ENCODE results near the gene CENPX.

CENPX gene

GRCh38 chr17:81995463-81996231, 27.0 kb downstream of the CENPX start:
- no peak overlapping the region for H3K4me3 ChIP-seq (ENCODE audit: low read depth, low read length)
- no peak for DNase-seq (ENCODE audit: low read depth)
- no peak for TF ChIP-seq CTCF (IDR thresholded peaks at IDR 0.05; ENCODE audit: insufficient read depth, low read depth, low read length, missing control alignments)

- no peak overlapping the region for H3K4me3 ChIP-seq (ENCODE audit: low read depth, low read length)
- no peak for TF ChIP-seq CTCF (IDR thresholded peaks at IDR 0.05; ENCODE audit: insufficient read depth, low read depth, low read length, missing control alignments)
- DNase-seq (ENCODE audit: low read depth): no peak
Observed at GRCh38 chr17:81994593-81995462, 27.9 kb downstream of the CENPX start.

GRCh38 chr17:81993729-81994592, 28.7 kb downstream of the CENPX start:
- DNase-seq (ENCODE audit: low read depth): no peak
- no peak overlapping the region for H3K4me3 ChIP-seq (ENCODE audit: low read depth, low read length)

GRCh38 chr17:81992306-81993102, 30.2 kb downstream of the CENPX start:
- DNase-seq (ENCODE audit: low read depth): no peak
- H3K4me3 ChIP-seq (ENCODE audit: low read depth, low read length): no peak overlapping the region

More at GRCh38 chr17:81993729-81994592, 28.7 kb downstream of the CENPX start:
- TF ChIP-seq CTCF (IDR thresholded peaks at IDR 0.05; ENCODE audit: insufficient read depth, low read depth, low read length, missing control alignments): no peak

GRCh38 chr17:81991684-81992305, 30.9 kb downstream of the CENPX start:
- H3K4me3 ChIP-seq (ENCODE audit: low read depth, low read length): no peak overlapping the region
- DNase-seq (ENCODE audit: low read depth): no peak
- TF ChIP-seq CTCF (IDR thresholded peaks at IDR 0.05; ENCODE audit: insufficient read depth, low read depth, low read length, missing control alignments): no peak

More at GRCh38 chr17:81992306-81993102, 30.2 kb downstream of the CENPX start:
- TF ChIP-seq CTCF (IDR thresholded peaks at IDR 0.05; ENCODE audit: insufficient read depth, low read depth, low read length, missing control alignments): no peak
